ENCODE data around the gene PTPRM.
A peak's percentile ranks its signal among the peaks of the same experiment; 100 is the strongest.

The PTPRM gene

DNA sequence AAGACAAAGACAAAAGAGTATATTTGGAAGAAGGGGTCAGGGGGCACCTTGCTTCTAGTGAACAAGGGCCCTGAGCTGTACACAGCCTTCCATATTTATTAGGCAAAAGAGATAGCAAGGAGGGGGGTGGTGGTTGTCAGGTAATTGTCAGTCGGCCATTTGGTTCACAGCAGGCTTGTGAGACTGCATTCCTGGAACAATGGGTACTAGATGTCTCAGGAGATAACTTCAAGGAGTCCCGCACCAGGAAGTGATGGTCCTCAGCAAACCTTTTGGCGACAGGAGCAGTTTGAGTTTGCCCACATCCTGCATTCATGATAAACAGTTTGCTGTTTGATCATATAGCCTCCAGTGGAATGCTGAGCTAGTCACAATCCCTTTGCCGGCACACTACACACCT lies 665.7 kb downstream of the PTPRM start:
- DNase-seq (ENCODE audit: low spot score) = no peak

DNA sequence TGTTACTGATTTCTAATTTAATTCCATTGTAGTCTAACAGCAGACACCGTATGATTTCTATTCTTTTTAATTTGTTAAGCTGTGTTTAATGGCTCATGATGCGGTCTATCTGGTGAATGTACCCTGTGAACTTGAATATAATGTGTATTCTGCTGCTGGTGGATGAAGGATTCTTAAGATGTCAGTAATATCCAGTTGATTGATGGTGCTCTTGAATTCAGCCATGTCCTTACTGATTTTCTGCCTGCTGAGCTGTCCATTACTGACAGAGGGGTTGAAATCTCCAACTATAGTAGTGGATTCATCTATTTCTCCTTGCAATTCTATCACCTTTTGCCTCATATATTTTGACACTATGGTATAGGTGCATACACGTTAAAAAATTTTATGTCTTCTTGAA lies 668.8 kb downstream of the PTPRM start:
- DNase-seq (ENCODE audit: low spot score) = no peak

DNA sequence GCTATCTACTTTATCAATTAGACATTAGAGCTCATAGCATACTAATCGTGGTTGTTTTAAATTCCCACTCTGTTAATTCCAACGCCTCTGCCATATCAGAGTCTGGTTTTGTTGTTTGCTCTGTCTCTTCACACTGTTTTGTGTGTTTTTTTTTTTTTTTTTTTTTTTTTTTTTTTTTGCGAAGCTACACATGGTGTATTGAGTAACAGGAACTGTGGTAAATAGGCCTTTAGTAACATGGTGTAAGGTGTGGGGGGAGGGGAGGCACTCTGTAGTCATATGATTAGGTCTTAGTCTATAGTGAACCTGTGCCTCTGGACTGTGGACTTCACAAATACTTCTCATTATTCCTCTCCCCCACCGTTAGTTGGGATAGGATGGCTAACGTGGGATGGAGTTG lies 671.4 kb downstream of the PTPRM start:
- DNase-seq (ENCODE audit: low spot score) = no peak

DNA sequence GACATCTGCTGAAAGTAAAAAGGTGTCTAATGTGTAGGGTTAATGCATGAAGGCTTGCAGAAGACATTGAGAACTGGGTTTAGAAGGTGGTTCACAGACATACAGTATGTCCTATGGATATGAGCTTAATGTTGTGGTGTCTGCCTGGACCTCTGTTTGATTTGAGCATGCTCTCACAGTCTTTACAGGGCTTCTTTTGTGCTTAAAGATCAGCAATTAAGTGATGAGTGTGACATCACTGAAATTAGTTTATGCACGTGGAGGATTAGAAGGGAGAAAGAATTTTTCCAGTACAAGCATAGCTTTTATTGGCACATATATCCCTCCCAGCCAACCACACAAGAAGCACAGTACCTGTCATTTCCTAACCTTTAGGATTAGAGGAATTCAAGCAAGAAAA lies 674.6 kb downstream of the PTPRM start:
- no peak for DNase-seq (ENCODE audit: low spot score)

DNA sequence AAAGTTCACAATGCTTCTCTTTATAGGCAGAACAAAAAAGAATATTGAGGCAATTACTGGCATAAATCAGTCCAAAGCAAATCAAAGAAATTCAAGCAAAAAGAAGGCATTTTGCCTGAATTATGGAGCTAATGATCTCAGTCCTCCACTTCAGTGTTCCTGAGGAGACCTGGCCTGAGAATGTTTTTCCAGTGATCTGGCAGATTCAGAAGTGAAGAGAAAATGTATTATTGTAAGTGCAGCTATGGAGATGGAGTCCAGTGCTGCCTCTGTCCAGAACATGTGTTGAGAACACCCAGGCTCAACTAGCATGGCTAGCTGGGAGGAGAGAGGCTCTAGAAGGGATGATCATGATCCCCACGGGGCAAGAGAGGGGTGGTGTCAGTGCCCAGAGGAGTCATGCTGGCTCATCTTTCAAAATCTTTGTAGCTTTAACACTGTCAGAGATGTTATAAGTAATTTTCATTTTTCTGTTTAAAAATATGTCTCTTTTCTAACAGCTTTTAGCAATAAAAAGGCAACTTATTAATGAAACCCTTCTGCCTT lies 675.1 kb downstream of the PTPRM start:
- DNase-seq (ENCODE audit: low spot score) = no peak

DNA sequence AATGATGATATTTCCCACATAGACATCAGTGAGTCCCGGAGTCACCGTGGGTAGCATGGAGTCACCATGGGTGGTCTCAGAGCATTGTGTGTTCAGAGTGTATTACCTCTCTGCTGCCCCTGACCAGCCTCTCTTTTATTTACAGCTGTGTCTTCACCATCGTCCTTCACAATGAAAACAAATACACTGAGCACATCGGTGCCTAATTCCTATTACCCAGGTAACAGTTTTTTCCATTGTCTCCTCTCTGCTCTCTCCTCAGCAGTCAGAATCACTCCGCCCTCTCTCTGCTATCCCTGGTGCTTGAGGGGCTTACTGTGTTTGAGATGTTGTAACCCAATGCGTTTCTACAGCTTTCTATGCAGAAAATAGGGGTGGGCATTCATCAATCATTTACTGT lies 680.6 kb downstream of the PTPRM start:
- no peak for DNase-seq (ENCODE audit: low spot score)

DNA sequence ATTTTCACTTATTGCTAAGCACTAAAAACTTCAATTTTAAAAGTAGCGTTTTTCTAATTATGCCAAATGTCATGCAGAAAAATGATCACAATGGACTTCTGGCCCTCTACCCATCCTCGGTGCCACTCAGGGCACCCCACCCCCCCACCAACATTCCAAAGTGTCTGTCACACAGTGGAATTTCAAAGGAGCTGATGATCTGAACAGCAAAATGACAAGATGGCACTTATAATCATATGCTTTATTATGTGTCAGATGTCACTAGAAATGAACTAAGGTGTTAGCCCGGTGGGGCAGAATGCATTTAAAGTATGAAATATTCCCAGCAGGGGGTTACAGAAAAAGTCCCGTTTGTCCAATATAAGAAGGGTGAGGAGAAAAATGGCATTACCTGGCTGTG lies 681.5 kb downstream of the PTPRM start:
- no peak for DNase-seq (ENCODE audit: low spot score)

DNA sequence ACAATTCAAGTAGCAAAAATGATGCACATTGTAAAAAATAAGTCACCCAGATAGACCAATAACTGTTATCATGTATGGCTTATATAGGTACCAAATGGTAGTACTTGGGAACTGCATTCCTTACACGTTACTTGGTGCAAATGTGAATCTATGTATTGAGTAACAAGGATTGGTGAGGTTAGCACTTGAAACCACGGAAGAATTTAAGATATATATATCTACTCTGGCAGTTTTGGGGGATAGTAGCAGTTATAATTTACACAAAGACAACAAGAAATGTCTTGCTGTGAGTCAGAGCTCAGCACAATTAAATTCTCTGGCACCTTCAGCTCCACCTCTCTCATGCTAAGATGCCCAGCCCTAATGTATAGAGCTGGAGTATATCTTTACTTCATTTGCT lies 682.7 kb downstream of the PTPRM start:
- DNase-seq (ENCODE audit: low spot score) = no peak

DNA sequence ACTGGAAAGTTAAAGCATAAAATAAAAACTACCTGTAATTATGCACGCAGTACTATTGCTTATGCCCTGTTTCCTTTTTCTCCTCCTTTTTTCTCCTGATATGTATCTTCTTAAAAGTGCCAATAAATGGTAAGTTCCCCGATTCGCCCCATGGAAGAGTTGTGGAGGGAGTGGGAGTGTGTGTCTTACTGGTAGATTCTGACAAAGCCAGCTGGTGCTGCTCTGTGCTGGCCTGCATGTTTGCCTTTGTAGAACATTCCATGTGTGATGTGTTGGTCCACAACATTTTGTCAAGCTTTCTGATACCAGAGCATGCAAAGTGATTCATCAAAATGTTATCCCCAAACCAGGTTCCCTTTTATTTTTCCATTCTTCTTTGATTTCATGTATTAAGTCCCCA lies 685.3 kb downstream of the PTPRM start:
- no peak for DNase-seq (ENCODE audit: low spot score)

DNA sequence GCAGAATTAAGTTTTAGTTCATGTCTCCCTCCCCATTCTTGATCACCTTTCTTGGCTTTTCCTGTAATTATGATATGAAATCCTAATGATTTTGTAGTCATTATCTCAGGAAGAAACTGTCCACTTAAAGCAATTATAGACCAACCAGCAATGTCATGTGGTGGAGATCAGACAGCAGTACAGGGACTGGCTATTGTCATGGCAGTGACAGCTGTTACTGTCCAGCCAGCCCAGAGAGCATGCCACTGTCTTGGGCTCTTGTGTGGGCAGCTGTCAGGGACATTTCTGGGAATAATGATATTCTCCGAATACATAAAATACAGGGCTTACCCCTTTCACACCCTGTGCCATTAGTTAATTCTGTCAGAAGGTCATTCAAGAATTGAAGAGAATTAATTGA lies 686.8 kb downstream of the PTPRM start:
- no peak for DNase-seq (ENCODE audit: low spot score)

DNA sequence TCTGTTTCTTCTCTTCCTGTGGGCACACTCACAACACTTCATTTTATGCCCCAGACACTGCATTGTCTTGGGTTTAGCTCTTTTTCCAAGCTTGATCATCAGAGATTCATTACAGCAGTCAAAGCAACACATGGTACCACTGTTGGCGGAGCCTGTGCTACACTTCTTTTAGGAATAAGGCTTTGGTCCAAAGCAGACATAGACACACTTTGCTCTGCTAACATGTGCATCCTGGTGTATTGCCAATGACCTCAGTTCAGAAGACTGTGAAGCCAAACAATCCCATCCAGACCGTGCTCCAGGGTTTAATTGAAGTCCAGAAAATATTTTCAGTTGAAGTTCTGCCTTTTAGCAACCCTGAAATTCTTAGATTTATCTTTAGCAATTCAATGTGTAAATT lies 687.5 kb downstream of the PTPRM start:
- DNase-seq (ENCODE audit: low spot score) = no peak

DNA sequence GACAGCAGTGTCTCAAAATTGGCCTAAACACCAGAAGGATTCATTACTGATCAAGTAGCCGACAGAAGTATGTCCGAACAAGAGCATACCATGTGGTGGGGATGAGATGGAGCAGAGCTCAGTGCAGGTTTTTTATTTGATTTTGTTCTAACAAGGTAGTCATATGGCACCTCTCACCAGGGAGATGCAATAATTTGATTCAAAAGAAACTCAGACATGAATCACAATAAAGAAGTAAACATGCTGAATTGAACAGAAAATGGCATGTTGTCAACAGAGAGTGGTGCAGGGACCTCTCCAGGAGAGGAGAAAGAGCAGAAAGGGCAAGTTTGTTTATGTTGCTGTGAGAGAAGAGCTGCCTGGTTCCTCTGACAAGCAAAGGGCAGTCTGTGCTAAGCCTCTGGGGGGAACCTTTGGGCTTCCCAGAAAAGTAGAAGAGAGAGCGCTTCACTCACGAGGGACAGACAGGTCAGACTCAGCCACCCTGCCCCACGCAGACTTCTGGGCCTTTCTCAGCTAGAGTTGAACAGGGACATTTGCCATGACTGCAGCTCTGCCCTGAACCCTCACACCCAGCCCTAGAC lies 690.8 kb downstream of the PTPRM start:
- DNase-seq (ENCODE audit: low spot score) = no peak

DNA sequence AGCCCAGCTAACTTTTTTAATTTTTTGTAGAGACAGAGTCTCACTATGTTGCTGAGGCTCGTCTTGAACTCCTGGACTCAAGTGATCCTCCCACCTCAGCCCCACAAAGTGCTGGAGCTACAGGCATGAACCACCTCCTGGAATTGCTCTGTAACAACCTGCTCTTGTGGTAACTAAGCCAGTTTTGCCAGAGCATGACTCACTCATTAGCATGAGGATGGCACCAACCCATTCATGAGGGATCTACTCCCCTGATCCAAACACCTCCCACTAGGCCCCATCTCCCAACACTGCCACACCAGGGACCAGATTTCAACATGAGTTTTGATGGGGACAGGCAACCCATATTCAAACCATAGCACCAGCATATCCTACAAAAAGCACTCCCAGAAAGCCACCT lies 693.2 kb downstream of the PTPRM start:
- DNase-seq (ENCODE audit: low spot score) = peak; percentile 69

DNA sequence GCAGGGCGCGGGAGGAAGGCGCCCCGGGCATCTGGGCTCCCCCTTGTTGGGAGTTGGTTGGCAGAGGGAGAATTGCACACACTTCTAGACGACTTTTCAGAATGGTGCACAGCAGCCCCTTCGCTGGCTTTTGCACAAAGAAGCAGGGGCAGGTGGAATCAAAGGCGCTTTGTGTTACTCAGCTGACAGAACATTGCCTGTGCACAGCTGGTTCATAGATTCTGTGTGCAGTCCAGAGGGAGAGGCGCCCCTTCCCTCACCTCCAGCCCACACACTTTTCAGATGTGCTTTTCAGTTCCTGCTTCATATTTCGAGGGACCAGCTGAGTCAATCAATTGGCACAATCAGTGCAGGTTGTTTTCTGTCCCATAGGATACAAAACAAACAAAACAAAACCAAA lies 693.7 kb downstream of the PTPRM start:
- DNase-seq (ENCODE audit: low spot score) = no peak

DNA sequence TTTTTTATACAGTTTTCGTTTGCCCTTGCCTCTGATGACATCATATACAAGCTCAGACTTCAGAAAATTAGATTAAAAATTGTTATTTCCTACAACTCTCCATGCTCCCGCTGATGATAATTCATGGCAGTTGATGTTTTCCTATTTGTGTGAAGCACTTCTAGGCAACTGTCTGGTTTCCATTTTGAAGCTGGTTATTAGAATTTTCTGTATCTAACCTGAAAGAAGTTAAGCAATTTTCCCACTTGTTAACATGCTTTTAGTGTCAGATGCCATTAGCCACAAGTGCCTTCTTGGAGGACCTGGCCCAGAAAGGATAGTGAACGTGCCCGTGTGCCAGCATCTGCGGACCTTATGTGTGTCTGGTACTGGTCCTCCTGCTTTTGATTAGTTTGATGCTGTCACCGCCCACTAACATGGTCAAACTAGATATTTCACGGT lies 694.6 kb downstream of the PTPRM start:
- no peak for DNase-seq (ENCODE audit: low spot score)

DNA sequence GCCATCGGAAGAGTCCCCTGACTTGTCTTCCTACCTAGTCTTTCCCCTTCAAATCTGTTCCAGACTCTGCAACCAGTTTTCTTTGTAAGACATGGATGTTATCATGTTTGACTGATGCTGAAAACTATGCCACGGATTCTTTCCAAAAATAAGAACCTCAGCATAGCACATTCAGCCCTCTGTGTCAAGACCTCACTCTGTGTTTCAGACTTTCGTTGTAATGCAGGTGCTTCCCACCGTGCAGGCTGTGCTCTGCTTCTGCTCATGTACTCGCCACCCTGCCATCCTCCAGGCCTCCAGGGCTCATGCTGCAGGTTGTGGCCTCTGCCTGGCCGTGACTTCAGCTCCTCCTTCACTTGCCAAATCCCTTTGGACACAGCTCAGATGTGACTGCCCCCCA lies 695.1 kb downstream of the PTPRM start:
- no peak for DNase-seq (ENCODE audit: low spot score)

DNA sequence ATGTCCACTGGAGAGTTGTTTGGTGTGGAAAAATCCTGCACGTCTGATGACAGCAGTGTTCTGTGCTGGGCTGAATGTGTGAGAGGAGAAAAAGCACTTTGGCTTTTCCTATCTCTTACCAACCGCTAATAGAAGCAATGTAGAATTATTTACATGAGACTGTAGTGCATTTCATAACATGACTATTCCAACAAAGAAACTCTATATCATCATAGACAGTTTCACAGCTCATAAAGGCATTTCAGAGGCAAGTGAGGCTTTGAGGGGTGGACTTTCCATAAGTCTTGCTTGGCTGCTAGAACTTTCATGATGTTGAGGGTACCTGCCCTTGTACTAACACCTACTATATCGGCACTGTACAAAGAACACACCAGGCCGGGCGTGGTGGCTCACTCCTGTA lies 697.0 kb downstream of the PTPRM start:
- DNase-seq (ENCODE audit: low spot score) = no peak

DNA sequence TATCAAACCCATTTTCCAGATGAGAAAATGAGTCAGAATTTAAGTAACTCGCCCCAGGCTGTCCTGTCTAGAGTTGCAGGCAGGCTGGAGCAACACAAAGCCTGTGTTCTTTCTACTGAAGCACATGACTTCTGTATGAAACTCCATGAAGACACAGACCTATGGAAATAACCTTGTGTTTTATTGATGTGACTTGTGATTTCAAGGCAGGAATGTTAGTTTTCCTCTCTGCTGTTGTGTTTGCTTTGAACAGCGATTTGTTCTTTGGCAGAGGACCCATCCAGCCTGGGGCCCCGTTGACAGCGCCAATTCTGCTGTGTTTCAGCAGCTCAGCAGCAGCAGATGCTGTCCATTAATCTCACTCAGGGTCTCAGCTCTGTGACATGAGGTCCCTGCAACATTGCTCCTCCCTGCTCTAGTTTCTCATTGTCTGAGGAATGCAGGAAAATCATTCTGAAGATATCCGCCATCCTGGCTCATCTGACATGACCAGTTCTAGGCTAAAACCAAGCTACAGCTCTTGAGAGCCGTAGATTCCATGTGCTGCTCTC lies 697.8 kb downstream of the PTPRM start:
- DNase-seq (ENCODE audit: low spot score) = no peak

DNA sequence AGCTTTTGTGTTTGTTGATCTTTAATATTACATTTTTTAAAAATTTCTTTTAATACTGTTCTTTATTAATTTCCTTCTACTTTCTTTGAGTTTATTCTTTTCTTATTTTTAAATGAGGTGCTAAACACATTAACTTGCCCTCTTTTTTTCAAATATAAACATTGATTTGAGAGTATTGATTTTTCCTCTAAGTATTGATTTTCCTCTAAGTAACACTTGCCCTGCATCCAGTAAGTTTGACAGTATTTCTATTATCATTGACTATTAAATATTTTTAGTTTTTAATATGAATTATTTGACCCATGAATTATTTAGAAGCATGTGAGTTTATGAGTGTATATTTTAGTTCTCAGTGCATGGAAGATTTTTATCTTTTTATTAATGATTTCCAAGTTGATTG lies 705.1 kb downstream of the PTPRM start:
- DNase-seq (ENCODE audit: low spot score) = no peak

DNA sequence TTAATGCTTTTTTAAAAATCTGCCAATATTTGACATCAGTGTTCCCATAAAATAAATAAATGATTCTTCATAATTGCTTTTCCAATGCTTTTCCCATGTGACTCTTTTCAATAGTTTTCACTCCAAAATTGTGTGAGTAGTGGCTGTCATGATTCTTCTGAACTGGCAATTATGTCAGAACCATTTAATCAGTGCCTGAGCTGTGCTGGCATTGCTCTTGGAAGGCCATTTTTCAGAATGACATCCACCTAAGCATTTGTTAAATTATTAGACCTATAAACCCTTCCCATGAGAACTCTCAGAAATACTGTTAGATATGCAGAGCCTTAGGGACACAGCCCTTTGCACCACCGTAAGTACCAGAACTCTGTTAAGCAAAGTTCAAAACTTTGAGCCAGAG lies 707.3 kb downstream of the PTPRM start:
- no peak for DNase-seq (ENCODE audit: low spot score)

DNA sequence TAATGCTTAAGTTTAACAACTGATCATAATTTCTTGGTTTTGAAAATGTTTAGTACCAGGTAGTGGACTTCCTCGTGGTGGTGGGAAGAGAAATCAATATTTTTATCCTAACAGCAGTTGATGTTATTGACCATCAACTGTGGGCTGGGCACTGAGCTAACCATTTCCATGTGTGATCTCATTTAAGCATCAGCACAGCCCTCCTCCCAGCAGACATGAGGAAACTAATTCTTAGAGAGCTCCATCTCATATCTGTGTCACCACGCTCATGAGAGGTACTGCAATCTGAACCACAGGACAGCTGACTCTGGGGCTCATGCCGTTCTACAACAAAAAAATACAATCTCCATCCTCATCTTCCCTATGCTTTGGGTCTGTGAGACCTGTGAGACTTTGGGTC lies 709.3 kb downstream of the PTPRM start:
- DNase-seq (ENCODE audit: low spot score) = no peak

DNA sequence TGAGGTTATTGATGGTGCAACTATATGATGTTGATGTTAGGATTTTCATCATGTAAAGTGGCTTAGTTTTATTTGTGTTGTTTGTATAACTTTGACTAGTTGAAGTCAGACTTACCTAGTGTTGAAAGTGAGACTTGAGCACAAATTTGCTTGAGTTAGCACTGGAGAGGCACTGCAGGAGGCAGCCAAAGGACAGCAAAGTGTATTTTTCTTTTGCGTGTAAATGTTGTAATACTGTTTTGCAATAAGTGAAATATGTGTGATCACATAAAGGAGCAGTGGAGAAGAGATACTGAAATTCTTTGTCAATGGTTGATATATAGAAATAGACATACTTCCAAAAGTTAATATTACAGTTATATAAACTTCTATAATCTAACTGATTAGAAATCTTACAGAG lies 710.2 kb downstream of the PTPRM start:
- DNase-seq (ENCODE audit: low spot score) = no peak

DNA sequence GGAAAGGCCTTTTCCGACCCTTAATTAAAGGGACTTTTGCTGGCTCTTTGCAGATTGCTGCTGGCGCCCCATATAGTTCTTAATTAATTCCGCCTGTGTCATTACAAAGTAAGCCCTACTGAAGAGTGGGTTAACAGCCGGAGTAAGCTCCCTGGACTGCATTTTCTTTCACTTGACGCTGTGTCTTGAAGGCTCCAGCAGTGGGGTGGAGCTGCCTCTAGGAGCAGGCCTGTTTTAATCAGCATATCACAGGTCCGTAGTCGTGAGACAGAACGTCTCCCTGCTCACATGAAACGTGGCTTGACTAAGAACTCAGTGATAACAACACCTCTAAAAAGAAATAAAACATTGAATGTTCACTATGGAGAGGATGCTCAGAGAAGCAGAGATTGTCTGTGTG lies 712.2 kb downstream of the PTPRM start:
- DNase-seq (ENCODE audit: low spot score) = no peak

DNA sequence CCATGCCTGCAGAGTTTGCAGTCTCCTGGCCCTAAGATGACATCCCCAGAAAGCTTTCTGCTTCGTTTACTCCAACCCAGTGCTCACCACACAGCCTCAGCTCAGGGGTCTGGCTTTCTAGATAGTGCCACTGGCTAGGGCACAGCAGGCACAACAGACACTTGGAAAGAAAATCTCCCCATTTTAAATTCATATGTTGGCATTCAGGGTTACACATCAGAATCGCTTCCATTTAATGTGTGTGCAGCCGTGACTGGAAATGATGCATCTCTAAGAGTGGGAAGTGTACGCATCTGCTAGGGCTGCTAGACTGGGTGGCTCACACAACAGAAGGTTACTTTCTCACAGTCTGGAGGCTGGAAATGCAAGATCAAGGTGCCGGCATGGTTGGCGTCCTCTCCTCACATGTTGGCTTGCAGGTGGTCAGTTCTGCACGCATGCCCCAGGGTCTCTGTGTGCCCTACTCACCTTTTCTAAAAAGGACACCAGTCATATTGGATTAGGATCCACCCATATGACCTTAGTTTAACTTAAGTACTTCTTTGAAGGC lies 712.7 kb downstream of the PTPRM start:
- peak; percentile 31 for DNase-seq (ENCODE audit: low spot score)
